Nephron (organoid): ENCODE results near the gene BRIX1.

Source experiments
- H3K27ac Mint-ChIP-seq, 3 experiments: 2 replicates each; pipeline ENCODE4 v1.8.0; 2020; ENCODE audit warnings: mixed read lengths in 3 of 3, mild to moderate bottlenecking in 2 of 3, moderate library complexity in 1 of 3
- H3K27me3 Mint-ChIP-seq: 2 replicates; pipeline ENCODE4 v1.8.0; 2021; ENCODE audit warnings: low read depth, mild to moderate bottlenecking, moderate library complexity, mixed read lengths
- H3K36me3 Mint-ChIP-seq: 2 replicates; pipeline ENCODE4 v1.8.0; 2020; ENCODE audit warnings: low read depth, mixed read lengths
- H3K4me1 Mint-ChIP-seq: 2 replicates; pipeline ENCODE4 v1.8.0; 2020; ENCODE audit warnings: mixed read lengths
- H3K4me3 Mint-ChIP-seq, 3 experiments: 2 replicates each; pipeline ENCODE4 v1.8.0; 2020; ENCODE audit warnings: mild to moderate bottlenecking in 3 of 3, mixed read lengths in 3 of 3, moderate library complexity in 2 of 3
- H3K9me3 Mint-ChIP-seq: 2 replicates; pipeline ENCODE4 v1.8.0; 2020; ENCODE audit warnings: mixed read lengths
- TF ChIP-seq, protein P1 (sequence below), 3 experiments: fragments of 200-600 bp; sonication (generic); IDR thresholded peaks; one replicate each; pipeline ENCODE4 v1.5.0; 2021; ENCODE audit warnings: antibody characterized with exemption in 3 of 3; ENCODE audit not compliant: unreplicated experiment in 3 of 3

BRIX1 gene

DNA sequence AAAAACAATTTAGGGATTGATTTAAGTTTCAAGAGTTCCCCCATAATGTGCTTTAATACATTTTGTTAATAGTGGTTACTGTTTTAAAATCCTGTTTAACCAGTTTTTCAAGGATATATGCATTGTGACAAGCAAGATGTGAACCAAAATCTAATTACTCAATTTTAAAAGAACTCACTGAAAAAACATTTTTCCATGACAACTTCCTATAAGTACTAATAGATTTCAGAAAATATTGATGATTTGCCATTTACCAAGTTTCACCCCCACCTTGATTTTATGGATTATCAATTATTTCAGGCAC lies 8.9 kb downstream of the BRIX1 start:
- Mint-ChIP-seq H3K27me3 (no peaks in the 10 kb centered on the region), H3K36me3 (peaks cover 51% of the 10 kb centered on the region), H3K9me3 (no peaks in the 10 kb centered on the region), H3K27ac (no peak overlapping the region), H3K4me3 (no peak overlapping the region), H3K4me1 (peaks cover 5% of the 10 kb centered on the region)
- TF ChIP-seq, protein P1, sequence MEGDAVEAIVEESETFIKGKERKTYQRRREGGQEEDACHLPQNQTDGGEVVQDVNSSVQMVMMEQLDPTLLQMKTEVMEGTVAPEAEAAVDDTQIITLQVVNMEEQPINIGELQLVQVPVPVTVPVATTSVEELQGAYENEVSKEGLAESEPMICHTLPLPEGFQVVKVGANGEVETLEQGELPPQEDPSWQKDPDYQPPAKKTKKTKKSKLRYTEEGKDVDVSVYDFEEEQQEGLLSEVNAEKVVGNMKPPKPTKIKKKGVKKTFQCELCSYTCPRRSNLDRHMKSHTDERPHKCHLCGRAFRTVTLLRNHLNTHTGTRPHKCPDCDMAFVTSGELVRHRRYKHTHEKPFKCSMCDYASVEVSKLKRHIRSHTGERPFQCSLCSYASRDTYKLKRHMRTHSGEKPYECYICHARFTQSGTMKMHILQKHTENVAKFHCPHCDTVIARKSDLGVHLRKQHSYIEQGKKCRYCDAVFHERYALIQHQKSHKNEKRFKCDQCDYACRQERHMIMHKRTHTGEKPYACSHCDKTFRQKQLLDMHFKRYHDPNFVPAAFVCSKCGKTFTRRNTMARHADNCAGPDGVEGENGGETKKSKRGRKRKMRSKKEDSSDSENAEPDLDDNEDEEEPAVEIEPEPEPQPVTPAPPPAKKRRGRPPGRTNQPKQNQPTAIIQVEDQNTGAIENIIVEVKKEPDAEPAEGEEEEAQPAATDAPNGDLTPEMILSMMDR (IDR thresholded peaks at IDR 0.05; ENCODE audit: unreplicated experiment in 3 of 3): no peak

DNA sequence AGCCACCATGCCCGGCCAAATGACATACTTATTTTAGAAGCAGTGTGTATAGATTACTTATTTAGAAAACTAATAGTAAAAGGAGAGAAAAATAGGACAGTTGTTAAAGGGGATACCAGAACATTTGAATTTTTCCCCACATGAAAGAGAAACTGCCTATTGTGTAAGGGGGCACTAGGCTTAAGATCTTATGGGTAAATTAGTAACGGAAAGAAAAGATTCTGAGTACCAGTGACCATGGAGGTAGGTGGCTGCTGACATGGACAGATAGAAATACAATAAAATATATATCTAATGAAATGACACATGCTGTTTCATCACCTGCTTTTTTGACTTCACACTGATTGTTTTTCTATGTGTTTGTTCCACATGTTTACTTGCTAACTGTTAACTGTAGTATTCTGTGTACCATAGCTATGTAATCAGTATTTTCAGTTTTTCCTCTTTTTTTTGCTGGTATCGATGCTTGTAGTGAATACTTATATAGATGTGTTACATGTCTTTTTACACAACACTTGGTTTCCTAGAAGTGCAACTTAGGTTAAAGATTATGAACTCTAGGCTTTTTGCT lies 10.9 kb downstream of the BRIX1 start:
- TF ChIP-seq, protein P1 (IDR thresholded peaks at IDR 0.05; ENCODE audit: unreplicated experiment in 3 of 3): no peak
- Mint-ChIP-seq H3K36me3 (peaks cover 40% of the 10 kb centered on the region), H3K4me3 (no peak overlapping the region), H3K27me3 (no peaks in the 10 kb centered on the region), H3K9me3 (no peaks in the 10 kb centered on the region), H3K27ac (no peak overlapping the region), H3K4me1 (peaks cover 15% of the 10 kb centered on the region)

DNA sequence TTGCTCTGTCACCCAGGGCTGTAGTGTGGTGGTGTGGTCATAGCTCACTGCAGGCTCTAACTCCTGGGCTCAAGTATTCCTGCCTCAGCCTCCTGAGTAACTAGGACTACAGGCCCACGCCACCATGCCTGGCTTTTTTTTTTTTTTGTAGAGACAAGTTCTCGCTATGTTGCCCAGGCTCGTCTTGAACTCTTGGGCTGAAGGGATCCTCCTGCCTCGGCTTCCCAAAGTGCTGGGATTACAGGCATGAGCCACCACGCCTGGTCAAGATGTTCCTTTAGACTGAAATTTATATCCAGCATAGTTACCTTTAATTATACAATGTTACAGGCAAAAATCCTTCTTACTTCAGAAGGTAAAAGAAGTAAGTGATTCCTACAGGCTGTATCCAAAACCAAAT lies 12.3 kb downstream of the BRIX1 start:
- H3K27ac Mint-ChIP-seq: no peak overlapping the region
- no peaks in the 10 kb centered on the region for H3K27me3 Mint-ChIP-seq
- H3K9me3 Mint-ChIP-seq: no peaks in the 10 kb centered on the region
- H3K4me3 Mint-ChIP-seq: peak overlapping the region in 2 of 3 experiments; percentile 38 to 43
- peaks cover 39% of the 10 kb centered on the region for H3K36me3 Mint-ChIP-seq
- H3K4me1 Mint-ChIP-seq: peaks cover 19% of the 10 kb centered on the region
- TF ChIP-seq, protein P1 (IDR thresholded peaks at IDR 0.05; ENCODE audit: unreplicated experiment in 3 of 3): no peak

DNA sequence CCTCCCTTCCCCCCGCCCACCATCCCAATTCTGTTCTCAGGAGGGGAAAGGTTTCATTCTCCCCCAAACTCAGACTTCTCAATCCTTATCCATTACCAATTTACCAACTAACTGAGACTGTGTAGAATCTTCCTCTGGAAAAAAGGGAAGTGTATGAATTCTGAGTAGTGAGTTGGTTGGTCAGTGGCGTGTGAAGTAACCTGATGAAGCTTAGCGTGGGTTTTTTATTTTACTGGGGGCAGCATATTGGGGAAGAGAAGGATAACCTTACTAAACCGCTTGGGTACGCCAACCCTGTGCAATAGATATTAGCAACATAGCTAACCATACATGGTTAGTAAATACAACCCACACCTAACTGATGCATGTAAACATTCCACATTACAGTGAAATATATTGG lies 12.8 kb downstream of the BRIX1 start:
- Mint-ChIP-seq H3K27me3 (no peaks in the 10 kb centered on the region), H3K4me3 (peak overlapping the region; percentile 17 to 90 (median 57)), H3K36me3 (peaks cover 37% of the 10 kb centered on the region), H3K4me1 (peaks cover 19% of the 10 kb centered on the region), H3K27ac (no peak overlapping the region), H3K9me3 (no peaks in the 10 kb centered on the region)
- TF ChIP-seq, protein P1 (IDR thresholded peaks at IDR 0.05; ENCODE audit: unreplicated experiment in 3 of 3): no peak

DNA sequence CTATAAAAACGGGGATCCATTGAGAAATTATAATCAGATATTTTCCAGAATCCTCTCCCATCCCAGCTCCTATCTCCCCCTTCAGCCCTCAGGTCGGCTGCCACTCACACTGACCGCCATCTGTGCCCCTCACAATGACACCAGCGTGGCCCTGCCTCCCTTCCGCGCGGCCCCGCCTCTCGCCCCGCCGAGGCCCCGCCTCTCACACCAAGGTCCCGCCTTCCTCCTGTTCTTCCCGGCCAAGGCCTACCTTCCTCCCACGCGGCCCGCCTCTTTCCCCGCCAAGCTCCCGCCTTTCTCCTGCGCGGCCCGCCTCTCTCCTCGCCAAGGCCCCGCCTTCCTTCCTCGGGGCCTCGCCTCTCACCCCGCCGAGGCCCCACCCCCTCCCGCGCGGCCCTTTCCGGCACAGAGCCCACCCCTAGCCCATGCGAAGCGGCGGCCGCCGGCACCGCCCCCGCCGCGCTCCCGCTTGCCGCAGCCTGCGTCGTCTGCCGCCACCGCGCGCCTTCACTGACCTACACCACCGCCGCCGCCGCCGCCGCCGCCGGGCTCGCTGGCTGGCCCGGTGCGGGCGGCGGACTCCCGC lies 13.7 kb downstream of the BRIX1 start, which contains the start of gene DNAJC21:
Gene DNAJC21 (plus strand): TSS at position 426 of the 586 bp plus-strand sequence. CDS start 261 bp downstream, outside the sequence.
- H3K27me3 Mint-ChIP-seq: no peaks in the 10 kb centered on the region
- peaks cover 36% of the 10 kb centered on the region for H3K36me3 Mint-ChIP-seq
- H3K4me3 Mint-ChIP-seq: peak within 1 kb of the TSS; percentile 94 to 98 (median 96)
- TF ChIP-seq, protein P1 (IDR thresholded peaks at IDR 0.05; ENCODE audit: unreplicated experiment in 3 of 3): no peak
- no peaks in the 10 kb centered on the region for H3K9me3 Mint-ChIP-seq
- H3K4me1 Mint-ChIP-seq: peaks cover 24% of the 10 kb centered on the region
- peak within 1 kb of the TSS; percentile 88 to 97 (median 95) for H3K27ac Mint-ChIP-seq
